ENCODE data around the gene NLRX1. TPM values are rescaled to one million over a fixed set of nuclear protein-coding genes. Genes with fewer than 3 reads are reported as not detected.

Gene NLRX1
- total RNA-seq, 1 donor from 2014 or later: 17.7 TPM

- Histone ChIP-seq H3K27me3 (no peaks in the 10 kb centered on the region), H3K36me3 (peaks cover 18% of the 10 kb centered on the region), H3K4me1 (no peaks in the 10 kb centered on the region), H3K27ac (no peak overlapping the region), H3K9me3 (no peaks in the 10 kb centered on the region), H3K4me3 (no peak overlapping the region)
- no peak for TF ChIP-seq CTCF (IDR thresholded peaks at IDR 0.05)
- intact Hi-C loops (cut with DNase I): no loop called here
- ATAC-seq: no peak
- no peak for DNase-seq
Measured at GRCh38 chr11:119229288-119229672, 60.8 kb downstream of the NLRX1 start.

- Histone ChIP-seq H3K36me3 (peaks cover 23% of the 10 kb centered on the region), H3K27me3 (no peaks in the 10 kb centered on the region), H3K4me3 (no peak overlapping the region), H3K9me3 (no peaks in the 10 kb centered on the region), H3K27ac (no peak overlapping the region), H3K4me1 (no peaks in the 10 kb centered on the region)
- no peak for TF ChIP-seq CTCF (IDR thresholded peaks at IDR 0.05)
- no peak for ATAC-seq
- intact Hi-C loops (cut with DNase I): no loop called here
- DNase-seq: no peak
Measured at GRCh38 chr11:119229741-119230140, 61.2 kb downstream of the NLRX1 start.

Other genes with a start within 250 kb of the NLRX1 start
- gene BCL9L, start 242.8 kb upstream of the NLRX1 start, total RNA-seq: 62.5 TPM
- not detected for gene UPK2, start 212.4 kb upstream of the NLRX1 start, total RNA-seq
- gene FOXR1, start 197.0 kb upstream of the NLRX1 start, total RNA-seq: not detected
- gene CENATAC, start 170.6 kb upstream of the NLRX1 start, total RNA-seq: 59.4 TPM
- 850 TPM for gene RPS25, start 150.4 kb upstream of the NLRX1 start, total RNA-seq
- gene TRAPPC4, start 150.0 kb upstream of the NLRX1 start, total RNA-seq: 44.6 TPM
- 19.3 TPM for gene SLC37A4, start 137.8 kb upstream of the NLRX1 start, total RNA-seq
- gene HYOU1, start 111.5 kb upstream of the NLRX1 start, total RNA-seq: 142 TPM
- 41.5 TPM for gene VPS11, start 100.9 kb upstream of the NLRX1 start, total RNA-seq
- gene HMBS, start 83.8 kb upstream of the NLRX1 start, total RNA-seq: 19.5 TPM
- gene DPAGT1, start 66.9 kb upstream of the NLRX1 start, total RNA-seq: 38.4 TPM
- gene C2CD2L, start 61.4 kb upstream of the NLRX1 start, total RNA-seq: 20.3 TPM
- gene HINFP, start 47.1 kb upstream of the NLRX1 start, total RNA-seq: 25.2 TPM
- 0.14 TPM for gene ABCG4, start 19.7 kb upstream of the NLRX1 start, total RNA-seq
- 0.81 TPM for gene NHERF4, start 16.8 kb downstream of the NLRX1 start, total RNA-seq
- 30.0 TPM for gene CBL, start 37.6 kb downstream of the NLRX1 start, total RNA-seq
- 134 TPM for gene MCAM, start 148.4 kb downstream of the NLRX1 start, total RNA-seq
- gene RNF26, start 165.8 kb downstream of the NLRX1 start, total RNA-seq: 23.2 TPM
- gene C1QTNF5, start 172.2 kb downstream of the NLRX1 start, total RNA-seq: 47.6 TPM
- gene MFRP, start 178.0 kb downstream of the NLRX1 start, total RNA-seq: not detected
- 3.0 TPM for gene USP2, start 213.0 kb downstream of the NLRX1 start, total RNA-seq

Data from upper lobe of right lung (tissue), 1 donor.